ENCODE data around the gene SPATA2.

DNA sequence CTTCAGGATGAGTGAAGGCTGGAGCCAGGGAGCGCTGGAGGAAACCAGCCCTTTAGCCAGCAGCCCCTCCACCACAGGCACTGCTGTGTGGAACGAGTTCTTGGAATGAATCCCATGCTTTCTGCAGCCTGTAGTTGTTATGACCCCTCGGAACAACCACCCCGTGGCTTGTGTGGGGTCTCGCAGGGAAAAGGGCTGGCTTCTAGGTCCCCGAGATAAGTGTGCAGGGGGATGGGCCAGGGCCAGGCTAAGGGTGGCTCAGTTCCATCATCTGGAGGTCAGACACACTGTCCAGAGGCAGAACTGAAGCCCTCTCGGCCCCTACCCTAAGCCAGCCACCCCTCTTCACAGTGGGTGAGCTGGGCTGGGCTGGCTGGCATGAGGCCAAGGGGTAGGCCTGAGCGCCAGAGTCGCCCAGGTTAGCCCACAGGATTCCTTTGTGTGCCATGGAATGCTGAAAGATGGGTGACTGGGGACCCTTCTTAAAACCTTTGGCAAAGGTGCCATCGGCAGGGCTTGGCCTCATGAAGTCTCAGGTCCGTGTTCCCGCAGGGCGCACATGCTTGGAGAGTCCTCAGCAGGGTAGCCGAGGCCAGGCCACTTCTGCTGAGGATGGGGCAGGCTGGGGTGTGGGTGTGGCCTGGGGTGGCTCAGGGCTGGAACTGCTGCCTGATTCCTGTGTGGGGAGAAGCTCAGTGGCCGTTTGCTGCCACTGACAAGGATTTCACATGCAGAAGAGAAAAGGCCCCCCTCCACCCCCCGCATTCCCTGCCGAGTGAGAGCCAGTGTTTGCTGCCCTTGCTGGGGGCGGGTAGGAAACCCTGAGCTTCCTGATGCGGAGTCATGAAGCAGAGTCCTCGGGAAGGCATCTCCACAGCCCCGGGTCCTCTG lies 24.6 kb downstream of the SPATA2 start:
- TF ChIP-seq, protein P1, sequence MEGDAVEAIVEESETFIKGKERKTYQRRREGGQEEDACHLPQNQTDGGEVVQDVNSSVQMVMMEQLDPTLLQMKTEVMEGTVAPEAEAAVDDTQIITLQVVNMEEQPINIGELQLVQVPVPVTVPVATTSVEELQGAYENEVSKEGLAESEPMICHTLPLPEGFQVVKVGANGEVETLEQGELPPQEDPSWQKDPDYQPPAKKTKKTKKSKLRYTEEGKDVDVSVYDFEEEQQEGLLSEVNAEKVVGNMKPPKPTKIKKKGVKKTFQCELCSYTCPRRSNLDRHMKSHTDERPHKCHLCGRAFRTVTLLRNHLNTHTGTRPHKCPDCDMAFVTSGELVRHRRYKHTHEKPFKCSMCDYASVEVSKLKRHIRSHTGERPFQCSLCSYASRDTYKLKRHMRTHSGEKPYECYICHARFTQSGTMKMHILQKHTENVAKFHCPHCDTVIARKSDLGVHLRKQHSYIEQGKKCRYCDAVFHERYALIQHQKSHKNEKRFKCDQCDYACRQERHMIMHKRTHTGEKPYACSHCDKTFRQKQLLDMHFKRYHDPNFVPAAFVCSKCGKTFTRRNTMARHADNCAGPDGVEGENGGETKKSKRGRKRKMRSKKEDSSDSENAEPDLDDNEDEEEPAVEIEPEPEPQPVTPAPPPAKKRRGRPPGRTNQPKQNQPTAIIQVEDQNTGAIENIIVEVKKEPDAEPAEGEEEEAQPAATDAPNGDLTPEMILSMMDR (IDR thresholded peaks at IDR 0.05), result no peak
- no peak for TF ChIP-seq POLR2A (IDR thresholded peaks at IDR 0.05)

All from esophagus squamous epithelium (tissue), 4 donors.